GM23338 (cell line): ENCODE measurements around the gene LRCH4. TPM values are rescaled to one million over a fixed set of nuclear protein-coding genes. Genes with fewer than 3 reads are reported as not detected.

Experiments
- ATAC-seq: fragments of 200-7000 bp; cut with Tn5 transposase; 3 replicates; pipeline ENCODE4 v1.9.1; 2020
- DNase-seq: peaks from one replicate; pipeline ENCODE4 v3.0.0-alpha.2; 2015; ENCODE audit warnings: low spot score
- H2AFZ ChIP-seq: fragments of 200-600 bp; sonication (generic); 2 replicates; pipeline ENCODE4 v1.8.0; 2016; ENCODE audit warnings: antibody characterized with exemption, mild to moderate bottlenecking, moderate library complexity
- H3F3A ChIP-seq: fragments of 200-600 bp; sonication (generic); replicated peaks from 2 replicates; pipeline ENCODE4 v1.8.0; 2017; ENCODE audit warnings: antibody characterized with exemption, mixed run types, low read depth
- H3K27ac ChIP-seq: fragments of 200-600 bp; sonication (generic); 2 replicates; pipeline ENCODE4 v1.6.1; 2016; ENCODE audit warnings: low read depth
- H3K27me3 ChIP-seq: fragments of 200-600 bp; sonication (generic); 2 replicates; pipeline ENCODE4 v1.8.0; 2016; ENCODE audit warnings: mild to moderate bottlenecking, mixed run types, moderate library complexity; ENCODE audit not compliant: insufficient read depth
- H3K36me3 ChIP-seq: fragments of 200-600 bp; sonication (generic); 2 replicates; pipeline ENCODE4 v1.8.0; 2016; ENCODE audit warnings: mild to moderate bottlenecking; ENCODE audit not compliant: insufficient read depth
- H3K4me1 ChIP-seq: fragments of 200-600 bp; sonication (generic); 2 replicates; pipeline ENCODE4 v1.8.0; 2016; ENCODE audit warnings: mild to moderate bottlenecking, moderate library complexity; ENCODE audit not compliant: insufficient read depth
- H3K4me2 ChIP-seq: fragments of 200-600 bp; sonication (generic); 2 replicates; pipeline ENCODE4 v1.7.1; 2017; ENCODE audit warnings: mixed run types
- H3K4me3 ChIP-seq: fragments of 200-600 bp; sonication (generic); 2 replicates; pipeline ENCODE4 v1.6.1; 2016; ENCODE audit warnings: mixed run types
- H3K79me2 ChIP-seq: fragments of 200-600 bp; sonication (generic); replicated peaks from 2 replicates; pipeline ENCODE4 v1.8.0; 2017; ENCODE audit warnings: mild to moderate bottlenecking; ENCODE audit not compliant: insufficient read depth
- H3K9me2 ChIP-seq: fragments of 200-600 bp; sonication (generic); 2 replicates; pipeline ENCODE4 v1.8.0; 2017; ENCODE audit not compliant: insufficient read depth
- H4K20me1 ChIP-seq: fragments of 200-600 bp; sonication (generic); replicated peaks from 2 replicates; pipeline ENCODE4 v1.8.0; 2017; ENCODE audit warnings: mild to moderate bottlenecking; ENCODE audit not compliant: insufficient read depth
- H3K27ac Mint-ChIP-seq: 2 replicates; pipeline ENCODE4 v1.8.0; 2020; ENCODE audit warnings: inconsistent platforms, mild to moderate bottlenecking, moderate library complexity, mixed read lengths
- H3K27me3 Mint-ChIP-seq: 3 replicates; pipeline ENCODE4 v1.8.0; 2022; ENCODE audit warnings: low read depth, mild to moderate bottlenecking, moderate library complexity, mixed read lengths, inconsistent platforms; ENCODE audit not compliant: insufficient read depth, poor library complexity
- H3K36me3 Mint-ChIP-seq: 3 replicates; pipeline ENCODE4 v1.8.0; 2021; ENCODE audit warnings: low read depth, mild to moderate bottlenecking, inconsistent platforms, moderate library complexity, mixed read lengths
- H3K4me1 Mint-ChIP-seq: 3 replicates; pipeline ENCODE4 v1.8.0; 2020; ENCODE audit warnings: mild to moderate bottlenecking, inconsistent platforms, mixed read lengths
- H3K4me3 Mint-ChIP-seq: 3 replicates; pipeline ENCODE4 v1.8.0; 2021; ENCODE audit warnings: moderate library complexity, mild to moderate bottlenecking, inconsistent platforms, mixed read lengths
- H3K9me3 Mint-ChIP-seq: 3 replicates; pipeline ENCODE4 v1.8.0; 2020; ENCODE audit warnings: moderate library complexity, mild to moderate bottlenecking, inconsistent platforms, mixed read lengths
- EZH2 ChIP-seq: fragments of 200-600 bp; sonication (generic); IDR thresholded peaks from one replicate; pipeline ENCODE4 v1.8.0; 2017; ENCODE audit warnings: antibody characterized with exemption, mild to moderate bottlenecking, low read depth; ENCODE audit not compliant: unreplicated experiment
- EZH2phosphoT487 ChIP-seq: fragments of 200-600 bp; sonication (generic); IDR thresholded peaks from one replicate; pipeline ENCODE4 v1.8.1; 2018; ENCODE audit warnings: antibody characterized with exemption; ENCODE audit not compliant: unreplicated experiment
- JUNB ChIP-seq: IDR thresholded peaks from one replicate; pipeline ENCODE4 v1.6.1; 2016; ENCODE audit warnings: antibody characterized with exemption; ENCODE audit not compliant: unreplicated experiment
- NANOG ChIP-seq: IDR thresholded peaks from 2 replicates; pipeline ENCODE4 v1.6.1; 2016; ENCODE audit warnings: antibody characterized with exemption, borderline replicate concordance
- POLR2AphosphoS5 ChIP-seq: IDR thresholded peaks from 2 replicates; pipeline ENCODE4 v1.6.1; 2016; ENCODE audit warnings: antibody characterized with exemption, low read depth
- REST ChIP-seq: IDR thresholded peaks from one replicate; pipeline ENCODE4 v1.6.1; 2018; ENCODE audit warnings: antibody characterized with exemption; ENCODE audit not compliant: unreplicated experiment
- STAT1 ChIP-seq: IDR thresholded peaks from one replicate; pipeline ENCODE4 v1.6.1; 2016; ENCODE audit warnings: antibody characterized with exemption; ENCODE audit not compliant: unreplicated experiment
- ZNF114 ChIP-seq: fragments of 250-450 bp; sonication (Bioruptor Pico); IDR thresholded peaks from 2 replicates; pipeline ENCODE4 v1.5.0; 2020; ENCODE audit warnings: mild to moderate bottlenecking, moderate library complexity
- ZNF331 ChIP-seq: fragments of 250-450 bp; sonication (Bioruptor Pico); IDR thresholded peaks from 2 replicates; pipeline ENCODE4 v1.5.0; 2020; ENCODE audit warnings: low read depth, mild to moderate bottlenecking, moderate library complexity
- polyA plus RNA-seq: library from polyadenylated mRNA; unstranded; fragments of >200 nt; fragmentation: Nextera tagmentation; extraction: Ambion mirVana; gene quantifications from 2 replicates; pipeline ENCODE4 v1.2.1, GENCODE V29; 2016
- total RNA-seq: library from RNA; depleted of rRNA; stranded (reverse); fragments of >200 nt; shearing (Covaris generic); gene quantifications from 2 replicates; pipeline ENCODE4 v1.2.3, GENCODE V29; 2014
- TF ChIP-seq, protein P1 (sequence below), 2 experiments: fragments of 200-600 bp in 1 of 2; sonication (generic) in 1 of 2; conservative IDR thresholded peaks; 2 replicates each; pipeline versions ENCODE4 v1.5.1 to v1.6.1; 2016 to 2017; ENCODE audit warnings: antibody characterized with exemption in 2 of 2, low read depth in 2 of 2, mild to moderate bottlenecking in 2 of 2, moderate library complexity in 1 of 2
- TF ChIP-seq, protein P2 (sequence below): IDR thresholded peaks from 2 replicates; pipeline ENCODE4 v1.6.1; 2016; ENCODE audit warnings: antibody characterized with exemption

Gene LRCH4
- total and polyA plus RNA-seq, 2 experiments from 2014 or later: 21.4 to 51.0 TPM

GRCh38 chr7:100553032-100553431 is 32.9 kb downstream of the LRCH4 start:
- Histone ChIP-seq H3F3A (no peaks in the 10 kb centered on the region), H3K4me3 (no peak overlapping the region), H3K27ac (no peak overlapping the region), H2AFZ (no peak overlapping the region), H3K27me3 (no peaks in the 10 kb centered on the region), H3K4me2 (no peak overlapping the region), H3K79me2 (no peaks in the 10 kb centered on the region), H3K4me1 (no peaks in the 10 kb centered on the region), H3K36me3 (no peaks in the 10 kb centered on the region; the same call in 1 of the 2 replicates), H4K20me1 (no peaks in the 10 kb centered on the region), H3K9me2 (no peaks in the 10 kb centered on the region)
- DNase-seq: no peak
- H3K27me3 Mint-ChIP-seq: no peaks in the 10 kb centered on the region
- no peaks in the 10 kb centered on the region; the same call in 2 of the 3 replicates for H3K4me1 Mint-ChIP-seq
- no peak overlapping the region for H3K27ac Mint-ChIP-seq
- H3K36me3 Mint-ChIP-seq: peaks cover 15% of the 10 kb centered on the region
- no peaks in the 10 kb centered on the region; the same call in 2 of the 3 replicates for H3K9me3 Mint-ChIP-seq
- TF ChIP-seq POLR2AphosphoS5 (no peak), JUNB (no peak), ZNF331 (CRISPR knock-in tag) (no peak), NANOG (no peak), STAT1 (no peak), EZH2phosphoT487 (no peak), REST (no peak), EZH2 (no peak), ZNF114 (CRISPR knock-in tag) (no peak)
- TF ChIP-seq, protein P1, sequence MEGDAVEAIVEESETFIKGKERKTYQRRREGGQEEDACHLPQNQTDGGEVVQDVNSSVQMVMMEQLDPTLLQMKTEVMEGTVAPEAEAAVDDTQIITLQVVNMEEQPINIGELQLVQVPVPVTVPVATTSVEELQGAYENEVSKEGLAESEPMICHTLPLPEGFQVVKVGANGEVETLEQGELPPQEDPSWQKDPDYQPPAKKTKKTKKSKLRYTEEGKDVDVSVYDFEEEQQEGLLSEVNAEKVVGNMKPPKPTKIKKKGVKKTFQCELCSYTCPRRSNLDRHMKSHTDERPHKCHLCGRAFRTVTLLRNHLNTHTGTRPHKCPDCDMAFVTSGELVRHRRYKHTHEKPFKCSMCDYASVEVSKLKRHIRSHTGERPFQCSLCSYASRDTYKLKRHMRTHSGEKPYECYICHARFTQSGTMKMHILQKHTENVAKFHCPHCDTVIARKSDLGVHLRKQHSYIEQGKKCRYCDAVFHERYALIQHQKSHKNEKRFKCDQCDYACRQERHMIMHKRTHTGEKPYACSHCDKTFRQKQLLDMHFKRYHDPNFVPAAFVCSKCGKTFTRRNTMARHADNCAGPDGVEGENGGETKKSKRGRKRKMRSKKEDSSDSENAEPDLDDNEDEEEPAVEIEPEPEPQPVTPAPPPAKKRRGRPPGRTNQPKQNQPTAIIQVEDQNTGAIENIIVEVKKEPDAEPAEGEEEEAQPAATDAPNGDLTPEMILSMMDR (conservative IDR thresholded peaks at IDR 0.05; ENCODE audit: low read depth in 2 of 2): no peak
- TF ChIP-seq, protein P2, sequence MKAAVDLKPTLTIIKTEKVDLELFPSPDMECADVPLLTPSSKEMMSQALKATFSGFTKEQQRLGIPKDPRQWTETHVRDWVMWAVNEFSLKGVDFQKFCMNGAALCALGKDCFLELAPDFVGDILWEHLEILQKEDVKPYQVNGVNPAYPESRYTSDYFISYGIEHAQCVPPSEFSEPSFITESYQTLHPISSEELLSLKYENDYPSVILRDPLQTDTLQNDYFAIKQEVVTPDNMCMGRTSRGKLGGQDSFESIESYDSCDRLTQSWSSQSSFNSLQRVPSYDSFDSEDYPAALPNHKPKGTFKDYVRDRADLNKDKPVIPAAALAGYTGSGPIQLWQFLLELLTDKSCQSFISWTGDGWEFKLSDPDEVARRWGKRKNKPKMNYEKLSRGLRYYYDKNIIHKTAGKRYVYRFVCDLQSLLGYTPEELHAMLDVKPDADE: no peak
- no peak for ATAC-seq
- no peak overlapping the region for H3K4me3 Mint-ChIP-seq
